Ovary (tissue), 9 donors: Measurements from ENCODE around the gene CCL2. TPM values are rescaled to one million over a fixed set of nuclear protein-coding genes. Genes with fewer than 3 reads are reported as not detected.
A peak's percentile ranks its signal among the peaks of the same experiment; 100 is the strongest.

ENCODE experiments used
- DNase-seq, 5 donors: peaks; one replicate each; pipeline ENCODE4 v3.0.0-alpha.2; 2019 to 2020
- H3K27ac ChIP-seq, 2 donors: fragments of 200-600 bp; one replicate each; pipeline versions ENCODE4 v1.5.1 to v1.8.0; 2019 to 2022
- H3K27me3 ChIP-seq: fragments of 200-600 bp; one replicate; pipeline ENCODE4 v1.8.0; 2022
- H3K36me3 ChIP-seq: fragments of 200-600 bp; sonication (generic); one replicate; pipeline ENCODE4 v1.5.1; 2019
- H3K4me1 ChIP-seq: one replicate; pipeline ENCODE4 v1.8.1; 2013; ENCODE audit warnings: mild to moderate bottlenecking, moderate library complexity; ENCODE audit not compliant: insufficient read depth
- H3K4me3 ChIP-seq: fragments of 200-600 bp; sonication (generic); one replicate; pipeline ENCODE4 v1.5.1; 2017
- H3K9me3 ChIP-seq, 2 donors: fragments of 200-600 bp in 1 of 2; sonication (generic) in 1 of 2; one replicate each; pipeline versions ENCODE4 v1.5.1 to v1.8.1; 2013 to 2019; ENCODE audit warnings: mild to moderate bottlenecking in 1 of 2, moderate library complexity in 1 of 2
- CTCF ChIP-seq, 3 donors: fragments of 450-650 bp in 2 of 3; fragments of 200-600 bp in 1 of 3; IDR thresholded peaks; one replicate each; pipeline versions ENCODE4 v1.5.1 to v1.8.0; 2016 to 2022; ENCODE audit warnings: antibody characterized with exemption in 3 of 3, mild to moderate bottlenecking in 1 of 3
- EP300 ChIP-seq: sonication (generic); formaldehyde crosslinking; IDR thresholded peaks from one replicate; pipeline ENCODE4 v1.6.1; 2017; ENCODE audit warnings: antibody characterized with exemption
- POLR2A ChIP-seq: fragments of 450-650 bp; IDR thresholded peaks from one replicate; pipeline ENCODE4 v1.6.1; 2017; ENCODE audit warnings: antibody characterized with exemption, mild to moderate bottlenecking, moderate library complexity
- WGBS, 3 donors: extraction: QIAGEN DNeasy Blood & Tissue Kit in 1 of 3; methylation state at CpG; one replicate each; pipeline versions ENCODE4 v1.1.5 to v1.1.7; 2013 to 2017; 5-methylcytosine and 5-hydroxymethylcytosine counted together
- intact Hi-C, 4 donors: fragments of 100-400 bp; cut with DNase I; formaldehyde crosslinking; loops; one replicate each; pipeline versions ENCODE4 v1.11.0 to v1.15.1; 2022 to 2023
- polyA plus RNA-seq, 2 donors: library from polyadenylated mRNA; stranded (reverse); fragments of 200-250 nt in 1 of 2; fragments of 350-450 nt in 1 of 2; fragmentation: Illumina TruSeq in 1 of 2; extraction: RNeasy Lipid Tissue Mini Kit (QIAGEN cat#74804) in 1 of 2; gene quantifications; one replicate each; pipeline ENCODE4 v1.2.3, GENCODE V29; 2013 to 2014
- total RNA-seq, 7 donors: library from RNA; depleted of rRNA in 2 of 7; stranded (reverse); fragments of >200 nt in 2 of 7; fragmentation: NEBNext Ultra II Directional in 3 of 7; extraction: Animal tissue kit (Norgen Biotek cat#: 25700) in 3 of 7; gene quantifications; one replicate each; pipeline versions ENCODE4 v1.1.0 to v1.2.4, GENCODE V29; 2016 to 2023
- donor health status: DM: no; HTN: no; CAD: no; lungs with moderate emphysema.
- donor health status: DM: no; HTN: no; CAD: no.
- donor health status: Bipolar disorder and iron deficiency.
- donor health status: DM: yes; HTN: yes; CAD: no.
- donor health status: DM: no; HTN: no; CAD: no.
- donor health status: DM: yes; HTN: yes; CAD: no.

Gene CCL2
- total and polyA plus RNA-seq, 9 donors = 5.0 to 156 (median 31.5) TPM

- peaks cover 16% of the 10 kb centered on the region for H3K4me1 ChIP-seq
- intact Hi-C loops = loop anchor here in 1 of 4 donors (10.0 kb wide), 1 partner anchor 864 kb away; the partner anchor contains the start of gene RAD51D
- H3K36me3 ChIP-seq = no peaks in the 10 kb centered on the region
- H3K9me3 ChIP-seq = no peaks in the 10 kb centered on the region
- H3K4me3 ChIP-seq = no peak overlapping the region
- no peak for TF ChIP-seq EP300
- TF ChIP-seq POLR2A = no peak
- TF ChIP-seq CTCF (IDR thresholded peaks at IDR 0.05) = no peak
- 93 to 97% (median 96%) methylated on average over 3 of the region's 3 CpGs for WGBS, 3 donors
- DNase-seq = no peak
- H3K27ac ChIP-seq = no peak overlapping the region
- H3K27me3 ChIP-seq = no peaks in the 10 kb centered on the region
Measured at GRCh38 chr17:34251186-34251585, 3.9 kb upstream of the CCL2 start.

GRCh38 chr17:34252095-34252443, 3.0 kb upstream of the CCL2 start:
- H3K27ac ChIP-seq = no peak overlapping the region
- H3K9me3 ChIP-seq = no peaks in the 10 kb centered on the region
- no peaks in the 10 kb centered on the region for H3K27me3 ChIP-seq
- no peaks in the 10 kb centered on the region for H3K36me3 ChIP-seq
- H3K4me1 ChIP-seq = peaks cover 16% of the 10 kb centered on the region
- peak in 1 of 5 donors; percentile 13 for DNase-seq
- 9 to 13% (median 12%) methylated on average over 5 of the region's 5 CpGs for WGBS, 3 donors
- TF ChIP-seq CTCF (IDR thresholded peaks at IDR 0.05) (no peak), EP300 (no peak), POLR2A (no peak)
- H3K4me3 ChIP-seq = no peak overlapping the region
- intact Hi-C loops = loop anchor here in 1 of 4 donors (10.0 kb wide), 1 partner anchor 863 kb away; the partner anchor contains the start of gene RAD51D

- TF ChIP-seq EP300 (peak; percentile 22), CTCF (IDR thresholded peaks at IDR 0.05) (no peak)
- Histone ChIP-seq H3K36me3 (no peaks in the 10 kb centered on the region), H3K27me3 (no peaks in the 10 kb centered on the region), H3K9me3 (no peaks in the 10 kb centered on the region), H3K27ac (no peak overlapping the region), H3K4me3 (no peak overlapping the region), H3K4me1 (peaks cover 16% of the 10 kb centered on the region)
- intact Hi-C loops = loop anchor here in 1 of 4 donors (10.0 kb wide), 1 partner anchor 862 kb away; the partner anchor contains the start of gene RAD51D
- WGBS, 3 donors = 0 to 2% (median 1%) methylated on average over 6 of the region's 6 CpGs
- peak; percentile 88 to 95 (median 89) for DNase-seq
Measured at GRCh38 chr17:34252444-34253138, 2.5 kb upstream of the CCL2 start.

- WGBS, 3 donors = 67 to 79% (median 79%) methylated on average over 3 of the region's 3 CpGs
- no peak overlapping the region for H3K27ac ChIP-seq
- TF ChIP-seq POLR2A (no peak), EP300 (no peak), CTCF (IDR thresholded peaks at IDR 0.05) (no peak)
- no peak for DNase-seq
- H3K9me3 ChIP-seq = no peaks in the 10 kb centered on the region
- H3K27me3 ChIP-seq = no peaks in the 10 kb centered on the region
- no peak overlapping the region for H3K4me3 ChIP-seq
- intact Hi-C loops = loop anchor here in 1 of 4 donors (10.0 kb wide), 1 partner anchor 862 kb away; the partner anchor contains the start of gene RAD51D
- H3K36me3 ChIP-seq = no peaks in the 10 kb centered on the region
- H3K4me1 ChIP-seq = peaks cover 15% of the 10 kb centered on the region
Measured at GRCh38 chr17:34253139-34253525, 2.0 kb upstream of the CCL2 start.
